ENCODE data around the gene ANO4.

The ANO4 gene

DNA sequence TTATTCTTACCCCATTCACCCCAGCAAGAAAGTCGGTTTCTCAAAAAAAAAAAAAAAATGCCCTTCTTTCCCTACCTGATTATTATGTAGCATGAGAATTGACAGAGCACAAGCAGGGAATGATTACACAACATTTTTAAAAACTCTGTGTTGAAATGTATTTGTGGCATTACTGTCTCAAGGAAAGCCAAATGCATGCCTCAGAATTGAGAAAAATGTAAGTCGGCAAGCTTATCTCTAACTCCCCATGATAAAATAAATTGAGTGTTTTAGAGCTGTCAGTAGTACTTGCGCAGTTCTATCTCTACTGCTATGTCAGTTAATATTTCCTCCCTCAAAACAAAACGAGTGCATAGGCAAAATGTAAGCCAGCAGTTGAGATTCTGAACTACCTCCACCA is 25.7 kb downstream of the ANO4 start:
- no peak for DNase-seq

DNA sequence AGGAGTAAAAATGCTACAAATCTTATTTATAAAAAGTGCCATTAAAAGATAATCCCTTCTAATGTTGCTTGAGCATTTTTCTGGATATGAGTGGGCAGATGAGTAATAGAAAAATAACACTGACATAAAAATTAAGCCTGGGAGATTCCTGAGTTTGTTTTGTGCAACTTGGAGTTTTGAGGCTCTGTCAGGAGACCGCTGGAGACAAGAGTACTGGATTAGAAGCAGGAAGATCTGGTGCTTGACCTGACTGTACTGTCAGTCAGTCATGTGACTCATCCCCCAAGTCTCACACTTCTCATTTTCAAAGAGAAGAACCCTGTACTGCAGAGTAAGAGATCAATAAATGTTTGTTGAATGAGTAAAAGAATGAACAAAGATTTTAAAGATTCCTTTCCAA is 29.4 kb downstream of the ANO4 start:
- peak; percentile 5 for DNase-seq

- DNase-seq, result no peak
These were observed 29.9 kb downstream of the ANO4 start for GRCh38 chr12:100824476-100824875.

GRCh38 chr12:100826323-100826722 is 31.7 kb downstream of the ANO4 start:
- peak; percentile 19 for DNase-seq

GRCh38 chr12:100827901-100828520 is 33.4 kb downstream of the ANO4 start:
- DNase-seq, result peak; percentile 2

DNA sequence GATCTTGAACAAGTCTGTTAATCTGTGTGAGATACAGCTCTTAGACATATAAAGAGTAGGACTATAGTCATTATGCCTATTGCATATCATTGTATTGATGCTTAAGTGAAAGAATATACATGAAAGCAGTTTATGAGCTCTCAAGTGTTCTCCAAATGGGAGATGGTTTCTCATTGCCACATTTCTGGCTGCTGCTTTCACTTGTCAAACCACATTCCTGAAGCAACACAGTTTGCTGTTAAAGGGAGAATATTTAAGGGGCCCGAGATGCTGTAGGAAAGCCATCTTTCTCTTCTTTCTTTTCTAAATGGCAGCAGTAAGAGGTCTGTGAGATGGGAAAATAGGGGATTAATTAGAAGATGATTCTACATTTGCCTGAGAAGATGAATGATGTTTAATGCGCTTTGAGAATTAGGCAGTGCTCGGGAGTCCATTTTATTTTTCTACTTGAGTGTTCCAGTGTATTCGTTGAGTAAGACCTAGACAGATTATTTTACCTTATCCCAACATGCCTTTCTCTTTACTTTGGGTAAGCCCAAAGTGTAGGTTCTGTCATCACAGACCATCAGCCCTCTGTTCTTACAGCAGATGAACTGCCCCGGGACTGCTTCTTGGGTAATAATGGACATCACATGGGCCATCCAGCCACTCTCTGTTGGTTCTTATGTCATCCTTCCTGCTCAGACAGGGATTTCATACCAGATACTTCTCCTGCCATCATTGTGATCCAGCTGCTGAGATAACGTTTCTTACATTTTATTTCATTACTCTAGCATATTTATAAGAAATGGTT is 35.6 kb downstream of the ANO4 start:
- DNase-seq, result no peak

- DNase-seq, result no peak
These were observed 38.7 kb downstream of the ANO4 start for GRCh38 chr12:100833282-100833681.

- DNase-seq, result no peak
These were observed 46.2 kb downstream of the ANO4 start for GRCh38 chr12:100840748-100841147.

GRCh38 chr12:100842156-100842555 is 47.6 kb downstream of the ANO4 start:
- no peak for DNase-seq

DNA sequence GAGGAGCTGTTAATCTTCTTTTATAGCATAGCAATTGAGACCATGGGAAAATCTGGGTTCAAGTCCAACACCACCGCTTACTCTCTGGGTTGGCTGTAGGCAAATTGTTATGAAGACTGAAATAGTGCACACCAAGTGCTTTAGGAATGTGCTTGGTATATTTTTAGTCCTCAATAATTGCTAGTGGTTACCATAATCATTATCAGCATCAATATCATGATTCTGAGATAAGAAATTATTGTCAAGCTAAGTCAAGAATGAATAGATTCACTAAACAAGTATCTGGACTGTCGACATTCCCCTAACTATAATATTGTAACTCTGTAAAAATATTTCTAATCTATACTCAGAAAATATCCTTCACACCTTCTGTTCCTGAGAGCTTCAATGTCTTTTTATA is 48.5 kb downstream of the ANO4 start:
- no peak for DNase-seq

GRCh38 chr12:100845095-100845494 is 50.5 kb downstream of the ANO4 start:
- DNase-seq, result no peak

DNA sequence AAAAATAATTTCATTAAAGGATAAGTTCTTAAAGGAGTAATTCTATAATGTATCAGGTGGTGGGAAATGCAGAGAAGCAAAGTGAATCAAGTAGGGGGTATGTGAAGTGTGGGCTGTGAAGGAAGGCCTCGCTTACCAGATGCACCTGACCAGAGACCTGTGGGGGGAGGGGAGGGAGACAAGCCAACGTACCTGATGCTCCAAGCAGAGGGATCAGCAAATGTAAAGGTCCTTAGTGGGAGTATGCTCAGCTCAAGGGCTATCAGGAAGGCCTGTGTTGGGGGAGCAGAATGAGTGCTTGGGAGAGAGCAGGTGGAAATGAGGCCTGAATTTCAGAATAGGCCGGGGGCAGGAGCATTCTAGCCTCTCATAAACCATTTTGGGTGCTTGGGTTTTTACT is 57.1 kb downstream of the ANO4 start:
- DNase-seq, result no peak

DNA sequence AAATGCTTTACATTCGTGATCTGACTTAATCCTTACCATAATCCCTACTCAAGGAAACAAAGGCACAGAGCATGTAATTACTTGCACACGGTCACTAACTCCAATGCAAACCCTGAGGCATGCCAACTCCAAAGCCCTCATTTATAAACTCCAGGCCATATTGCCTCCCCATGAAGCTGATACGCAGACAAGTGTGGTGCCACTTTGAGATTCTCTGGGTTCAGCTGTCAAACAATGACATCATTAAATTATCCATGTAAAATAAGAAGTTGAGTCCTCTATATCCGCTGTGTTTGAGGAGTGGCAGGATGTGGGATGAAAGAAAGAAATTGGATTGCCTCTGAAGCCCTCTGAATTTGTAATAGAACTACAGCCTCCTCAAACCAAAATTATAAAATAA is 62.8 kb downstream of the ANO4 start:
- DNase-seq, result no peak

DNA sequence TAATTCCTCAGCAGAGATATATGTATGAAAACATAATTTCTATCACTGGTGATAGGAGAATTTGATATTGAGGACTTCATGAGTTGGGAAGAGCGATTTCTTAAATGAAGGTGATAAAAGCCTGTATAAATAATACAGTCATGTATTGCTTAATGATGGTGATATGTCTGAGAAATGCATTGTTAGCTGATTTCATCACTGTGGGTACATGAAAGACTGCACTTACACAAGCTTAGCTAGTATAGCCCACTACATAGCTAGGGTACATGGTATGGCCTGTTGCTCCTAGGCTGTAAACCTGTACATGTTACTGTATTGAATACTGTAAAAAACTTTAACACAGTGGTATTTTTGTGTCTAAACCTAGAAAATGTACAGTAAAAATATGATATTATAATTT is 63.4 kb downstream of the ANO4 start:
- DNase-seq, result no peak

DNA sequence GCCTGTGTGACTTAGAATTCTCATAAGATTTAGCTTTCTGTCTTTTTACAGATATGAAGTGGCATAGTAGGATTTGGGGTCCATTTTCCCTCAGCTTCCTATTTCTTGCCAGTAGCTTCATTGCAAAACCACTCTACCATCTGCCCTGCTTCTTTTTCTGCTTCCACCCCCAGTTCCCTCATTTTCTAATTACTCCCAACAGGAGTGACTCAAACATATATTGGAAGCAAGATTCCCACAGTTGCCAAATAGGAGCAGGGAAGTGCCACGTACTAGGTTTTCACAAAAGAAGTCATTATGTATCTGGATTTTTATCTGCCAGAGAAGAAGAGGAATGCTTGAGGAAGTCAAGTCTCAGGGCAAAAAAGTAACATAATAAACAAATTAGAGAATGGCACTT is 64.1 kb downstream of the ANO4 start:
- no peak for DNase-seq

DNA sequence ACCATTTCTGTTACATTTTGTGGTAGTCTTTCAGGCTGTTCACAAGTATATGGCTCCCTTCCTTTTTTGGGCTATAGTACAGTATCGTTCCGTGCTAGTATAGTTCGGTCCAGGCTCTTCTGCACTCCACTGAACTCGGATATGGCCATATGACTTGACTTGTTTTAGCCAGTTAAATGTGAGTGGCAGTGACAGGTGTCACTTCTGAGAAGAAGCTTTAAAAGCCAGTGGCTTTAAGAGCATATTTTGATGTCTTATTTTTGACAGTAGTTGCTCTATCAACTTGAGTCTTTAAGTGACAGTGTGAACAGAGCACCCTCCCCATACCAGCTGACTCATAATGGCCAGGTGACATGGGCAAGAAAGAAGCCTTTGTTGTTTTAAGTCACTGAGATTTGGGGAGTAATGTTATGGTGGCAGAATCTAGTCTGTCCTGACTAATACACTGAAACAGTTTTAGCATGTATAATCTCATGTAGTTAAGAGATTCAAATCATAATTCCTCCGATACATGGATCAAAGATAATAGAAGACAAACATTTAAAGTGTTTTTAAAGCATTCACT is 64.6 kb downstream of the ANO4 start:
- no peak for DNase-seq

GRCh38 chr12:100860611-100861010 is 66.0 kb downstream of the ANO4 start:
- no peak for DNase-seq

GRCh38 chr12:100862676-100863075 is 68.1 kb downstream of the ANO4 start:
- no peak for DNase-seq

DNA sequence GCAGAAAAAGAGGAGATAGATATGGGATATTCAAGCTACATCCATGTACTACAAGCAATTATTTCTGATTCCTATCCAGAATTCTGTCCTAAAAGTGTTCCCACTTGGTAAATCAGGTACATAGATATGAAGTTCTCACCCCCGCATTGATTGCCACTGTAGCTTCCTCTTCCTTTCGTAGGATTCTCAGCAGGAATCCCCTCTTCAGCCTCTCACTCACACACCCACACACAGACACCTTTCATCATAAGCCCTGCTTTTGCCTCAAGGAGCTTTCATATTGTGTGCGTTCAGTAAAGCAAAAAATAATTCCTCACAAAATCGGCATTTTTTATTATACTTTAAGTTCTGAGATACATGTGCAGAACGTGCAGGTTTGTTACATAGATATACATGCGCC is 69.8 kb downstream of the ANO4 start:
- no peak for DNase-seq

DNA sequence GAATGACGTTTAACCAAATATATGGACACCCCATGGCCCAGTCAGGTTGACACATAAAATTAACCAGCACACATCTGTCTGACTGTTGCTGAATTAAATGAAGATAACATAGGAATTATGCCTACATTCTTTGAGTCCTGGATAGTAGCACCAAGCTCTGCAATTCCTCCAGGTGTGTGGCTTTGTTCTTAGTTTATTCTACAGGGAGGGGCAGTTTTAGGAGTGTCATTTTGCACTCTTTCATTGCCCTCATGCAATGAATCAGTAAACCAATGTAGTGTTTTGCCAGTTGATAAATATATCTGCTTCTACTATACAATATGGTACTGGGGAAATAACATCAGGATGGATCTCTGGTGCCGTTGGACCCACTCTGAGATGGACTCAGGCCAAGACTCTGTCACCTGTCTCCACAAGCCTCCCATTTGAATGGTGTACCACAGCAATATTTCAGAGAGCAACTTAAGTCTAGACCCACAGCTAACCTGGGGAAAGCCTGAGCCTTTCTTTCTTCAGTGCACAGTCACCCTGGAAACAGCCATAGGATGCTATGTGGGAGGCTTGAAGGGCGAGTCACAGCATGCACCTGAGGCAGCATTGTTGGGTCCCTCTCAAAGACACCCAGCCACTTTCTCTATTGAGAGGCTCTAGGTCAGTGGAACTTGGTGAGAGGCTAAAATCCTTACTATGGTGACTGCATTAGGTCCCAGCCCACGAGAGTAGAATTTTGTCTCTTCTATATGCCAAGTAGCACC is 73.2 kb downstream of the ANO4 start:
- no peak for DNase-seq

DNA sequence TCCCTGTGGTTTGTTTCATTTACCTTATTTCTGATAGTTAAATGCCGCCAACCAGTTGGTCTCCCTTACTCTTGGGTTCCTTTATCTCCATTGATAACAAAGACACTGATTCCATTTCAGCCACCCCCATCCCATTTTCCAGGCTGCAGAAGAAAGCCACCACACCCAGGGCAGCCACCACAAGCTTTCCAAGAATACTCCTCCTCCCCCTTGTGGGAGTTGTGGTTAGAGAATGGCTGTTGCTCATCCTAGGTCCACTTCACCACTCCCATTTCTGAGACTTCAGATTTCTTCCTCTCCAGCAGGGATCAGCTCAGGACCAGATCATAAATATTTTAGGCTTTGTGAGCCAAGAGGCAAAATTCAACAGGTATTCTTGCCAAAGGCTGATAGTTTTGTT is 73.9 kb downstream of the ANO4 start:
- peak; percentile 20 for DNase-seq

DNA sequence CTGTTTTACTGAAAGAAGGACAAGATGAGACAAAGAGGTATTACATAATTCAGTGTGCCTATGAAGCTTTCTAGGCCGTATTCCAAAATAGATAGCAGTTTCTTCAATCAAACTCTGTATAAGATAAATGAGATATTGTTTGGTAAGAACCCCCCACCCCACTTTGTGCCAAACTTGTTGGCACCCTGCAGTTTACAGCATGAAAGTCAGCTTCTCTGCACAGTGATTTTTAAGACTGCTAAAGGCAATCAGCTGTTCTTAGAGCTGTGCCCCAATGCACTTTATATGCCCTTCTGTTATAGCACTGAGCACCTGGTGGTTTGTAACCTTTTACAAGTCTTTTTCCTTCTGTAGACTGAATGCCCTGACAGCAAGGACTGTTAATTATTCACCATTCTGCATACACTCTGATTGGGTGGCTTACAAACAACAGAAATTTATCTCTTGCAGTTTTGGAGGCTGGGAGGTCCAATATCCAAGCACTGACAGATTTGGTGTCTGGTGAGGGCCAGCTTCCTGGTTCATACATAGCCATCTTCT is 76.7 kb downstream of the ANO4 start:
- DNase-seq, result no peak

DNA sequence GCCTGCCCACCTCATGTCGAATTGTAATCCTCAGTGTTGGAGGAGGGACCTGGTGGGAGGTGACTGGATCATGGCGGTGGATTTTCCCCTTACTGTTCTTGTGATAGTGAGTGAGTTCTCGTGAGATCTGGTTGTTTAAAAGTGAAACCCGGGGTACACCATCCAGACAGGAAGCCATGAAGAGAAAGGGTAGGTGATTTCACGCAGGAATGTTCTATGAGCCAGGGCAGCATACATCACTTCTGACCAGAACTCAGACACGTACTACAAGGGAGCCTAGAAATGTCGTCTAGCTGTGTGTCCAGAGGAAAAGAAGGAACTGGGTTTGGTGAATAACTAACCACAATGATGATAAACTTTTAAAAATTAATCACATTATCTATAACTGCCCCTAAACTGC is 80.6 kb downstream of the ANO4 start:
- no peak for DNase-seq

All from fibroblast of skin of right biceps (primary cell).